Liver (tissue), 9 donors: ENCODE data around the gene PPID. TPM values are rescaled to one million over a fixed set of nuclear protein-coding genes. Genes with fewer than 3 reads are reported as not detected.

Experiments used
- DNase-seq: peaks from one replicate; pipeline ENCODE4 v3.0.0-alpha.2; 2017; ENCODE audit warnings: low spot score
- H3K27ac ChIP-seq, 2 donors: one replicate each; pipeline ENCODE4 v1.7.0; 2013; ENCODE audit warnings: inconsistent platforms in 2 of 2, low read length in 2 of 2, control low read depth in 1 of 2, low read depth in 1 of 2, mild to moderate bottlenecking in 1 of 2
- H3K27me3 ChIP-seq, 4 donors: one replicate each; pipeline versions ENCODE4 v1.6.1 to v1.7.0; 2013; ENCODE audit warnings: low read length in 3 of 4, inconsistent platforms in 1 of 4, mild to moderate bottlenecking in 1 of 4, moderate library complexity in 1 of 4; ENCODE audit not compliant: control insufficient read depth in 4 of 4, insufficient read depth in 4 of 4
- H3K36me3 ChIP-seq, 4 donors: one replicate each; pipeline versions ENCODE4 v1.6.1 to v1.7.0; 2013; ENCODE audit warnings: low read length in 3 of 4, mild to moderate bottlenecking in 3 of 4, low read depth in 1 of 4, moderate library complexity in 1 of 4; ENCODE audit not compliant: control insufficient read depth in 4 of 4, insufficient read depth in 3 of 4
- H3K4me1 ChIP-seq, 4 donors: one replicate each; pipeline versions ENCODE4 v1.6.1 to v1.7.0; 2013; ENCODE audit warnings: low read length in 3 of 4, mild to moderate bottlenecking in 3 of 4, moderate library complexity in 1 of 4; ENCODE audit not compliant: control insufficient read depth in 4 of 4, insufficient read depth in 4 of 4
- H3K4me3 ChIP-seq, 3 donors: one replicate each; pipeline versions ENCODE4 v1.6.1 to v1.7.0; 2013; ENCODE audit warnings: low read length in 3 of 3, control low read depth in 1 of 3, low read depth in 1 of 3, mild to moderate bottlenecking in 1 of 3
- H3K9ac ChIP-seq, 2 donors: one replicate each; pipeline ENCODE4 v1.7.0; 2013; ENCODE audit warnings: low read length in 2 of 2, mild to moderate bottlenecking in 2 of 2, moderate library complexity in 2 of 2, control low read depth in 1 of 2, low read depth in 1 of 2
- H3K9me3 ChIP-seq, 4 donors: one replicate each; pipeline versions ENCODE4 v1.6.1 to v1.7.0; 2013; ENCODE audit warnings: low read length in 3 of 4; ENCODE audit not compliant: control insufficient read depth in 4 of 4
- EGR1 ChIP-seq, 2 donors: IDR thresholded peaks; 2 replicates each; pipeline ENCODE4 v1.6.1; 2016 to 2018; ENCODE audit warnings: antibody characterized with exemption in 2 of 2, low read depth in 2 of 2
- FOXA1 ChIP-seq: IDR thresholded peaks from 2 replicates; pipeline ENCODE4 v1.6.1; 2016; ENCODE audit warnings: antibody characterized with exemption
- FOXA2 ChIP-seq: IDR thresholded peaks from 2 replicates; pipeline ENCODE4 v1.6.1; 2016; ENCODE audit warnings: antibody characterized with exemption
- GABPA ChIP-seq, 2 donors: IDR thresholded peaks in 1 of 2; conservative IDR thresholded peaks in 1 of 2; 2 replicates each; pipeline ENCODE4 v1.6.1; 2016; ENCODE audit warnings: antibody characterized with exemption in 2 of 2, mild to moderate bottlenecking in 1 of 2, moderate library complexity in 1 of 2
- HNF4A ChIP-seq, 2 donors: conservative IDR thresholded peaks; 2 replicates each; pipeline ENCODE4 v1.6.1; 2016; ENCODE audit warnings: antibody characterized with exemption in 2 of 2, mild to moderate bottlenecking in 2 of 2
- HNF4G ChIP-seq: IDR thresholded peaks from 2 replicates; pipeline ENCODE4 v1.6.1; 2016; ENCODE audit warnings: antibody characterized with exemption
- JUND ChIP-seq, 2 donors: IDR thresholded peaks; 2 replicates each; pipeline ENCODE4 v1.6.1; 2016; ENCODE audit warnings: antibody characterized with exemption in 2 of 2
- NR2F2 ChIP-seq: IDR thresholded peaks from 2 replicates; pipeline ENCODE4 v1.6.1; 2016; ENCODE audit warnings: antibody characterized with exemption
- RAD21 ChIP-seq, 2 donors: IDR thresholded peaks; 2 replicates each; pipeline ENCODE4 v1.6.1; 2016; ENCODE audit warnings: antibody characterized with exemption in 2 of 2, mild to moderate bottlenecking in 2 of 2
- RXRA ChIP-seq, 2 donors: IDR thresholded peaks; 2 replicates each; pipeline ENCODE4 v1.6.1; 2017 to 2018; ENCODE audit warnings: antibody characterized with exemption in 2 of 2, mild to moderate bottlenecking in 1 of 2
- SP1 ChIP-seq: IDR thresholded peaks from 2 replicates; pipeline ENCODE4 v1.6.1; 2018; ENCODE audit warnings: antibody characterized with exemption, mild to moderate bottlenecking
- TAF1 ChIP-seq: conservative IDR thresholded peaks from 2 replicates; pipeline ENCODE4 v1.6.1; 2016; ENCODE audit warnings: antibody characterized with exemption, mild to moderate bottlenecking
- YY1 ChIP-seq: IDR thresholded peaks from 2 replicates; pipeline ENCODE4 v1.6.1; 2016; ENCODE audit warnings: antibody characterized with exemption, mild to moderate bottlenecking
- WGBS: extraction: QIAGEN DNeasy Blood & Tissue Kit; methylation state at CpG from one replicate; pipeline ENCODE4 v1.1.7; 2013; 5-methylcytosine and 5-hydroxymethylcytosine counted together
- polyA plus RNA-seq, 2 donors: library from polyadenylated mRNA; stranded (reverse) in 1 of 2; unstranded in 1 of 2; fragments of 200-250 nt in 1 of 2; fragments of >200 nt in 1 of 2; fragmentation: Nextera tagmentation in 1 of 2; extraction: Ambion mirVana in 1 of 2; gene quantifications; one replicate each; pipeline versions ENCODE4 v1.2.1 to v1.2.3, GENCODE V29; 2013 to 2015
- total RNA-seq, 2 donors: library from RNA; depleted of rRNA; stranded (reverse); fragments of >200 nt; gene quantifications; one replicate each; pipeline ENCODE4 v1.2.3, GENCODE V29; 2014
- TF ChIP-seq, protein P1 (sequence below): IDR thresholded peaks from 2 replicates; pipeline ENCODE4 v1.6.1; 2016; ENCODE audit warnings: antibody characterized with exemption
- TF ChIP-seq, protein P2 (sequence below): IDR thresholded peaks from 2 replicates; pipeline ENCODE4 v1.6.1; 2016; ENCODE audit warnings: antibody characterized with exemption
- TF ChIP-seq, protein P3 (sequence below): IDR thresholded peaks from 2 replicates; pipeline ENCODE4 v1.6.1; 2016; ENCODE audit warnings: antibody characterized with exemption, mild to moderate bottlenecking
- TF ChIP-seq, protein P4 (sequence below): fragments of 150-350 bp; IDR thresholded peaks from 2 replicates; pipeline ENCODE4 v1.5.1; 2017; ENCODE audit warnings: improper control_type of control experiment, low read depth, low read length; ENCODE audit not compliant: missing input control
- TF ChIP-seq, protein P5 (sequence below): IDR thresholded peaks from 2 replicates; pipeline ENCODE4 v1.6.1; 2016; ENCODE audit warnings: antibody characterized with exemption
- donor health status: healthy.
- donor health status: healthy.
- donor health status: healthy.
- donor health status: healthy.
- donor health status: healthy.

Gene PPID
- total and polyA plus RNA-seq, 4 donors = 14.8 to 53.6 (median 15.9) TPM

DNA sequence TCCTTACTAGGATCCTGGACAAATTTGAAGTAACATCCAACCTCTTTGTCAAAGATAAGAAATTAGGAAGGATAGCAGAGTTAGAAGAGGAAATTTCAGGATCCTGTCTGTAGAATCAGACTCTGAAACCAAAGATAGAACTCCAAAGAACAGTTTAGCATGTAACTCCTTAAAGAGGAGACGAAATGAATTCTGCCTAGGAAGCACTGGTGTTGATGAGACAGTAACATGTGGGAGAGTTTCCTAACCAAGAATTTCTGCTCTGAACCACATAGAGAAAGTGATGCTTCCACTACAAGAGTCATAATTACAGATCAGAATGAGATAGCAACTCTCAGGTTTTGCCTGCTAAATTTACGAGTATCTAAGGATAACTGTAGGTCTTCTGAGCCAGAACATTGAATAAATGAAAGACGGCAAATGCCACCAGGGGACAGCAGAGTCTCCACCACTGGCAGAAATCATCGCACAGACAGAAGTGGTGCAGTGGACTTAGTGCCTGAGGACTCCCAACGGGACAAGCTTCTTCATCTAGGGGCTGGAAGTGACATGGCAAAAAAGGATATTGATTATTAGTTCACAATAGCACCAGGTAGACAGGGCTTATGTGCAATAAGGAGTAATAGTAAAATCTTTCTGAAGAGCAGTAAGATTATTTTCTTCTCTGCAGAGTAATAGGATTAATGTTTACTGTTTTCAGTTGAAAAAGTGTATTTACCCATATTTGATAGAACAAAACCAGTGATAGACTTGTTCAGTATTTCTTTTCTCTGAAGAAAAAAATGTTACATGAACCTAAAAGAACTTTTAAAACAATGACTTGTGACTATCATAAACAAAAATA is 6.7 kb upstream of the PPID start (continued):
- TF ChIP-seq EGR1 (IDR thresholded peaks at IDR 0.05; ENCODE audit: low read depth in 2 of 2) = no peak

DNA sequence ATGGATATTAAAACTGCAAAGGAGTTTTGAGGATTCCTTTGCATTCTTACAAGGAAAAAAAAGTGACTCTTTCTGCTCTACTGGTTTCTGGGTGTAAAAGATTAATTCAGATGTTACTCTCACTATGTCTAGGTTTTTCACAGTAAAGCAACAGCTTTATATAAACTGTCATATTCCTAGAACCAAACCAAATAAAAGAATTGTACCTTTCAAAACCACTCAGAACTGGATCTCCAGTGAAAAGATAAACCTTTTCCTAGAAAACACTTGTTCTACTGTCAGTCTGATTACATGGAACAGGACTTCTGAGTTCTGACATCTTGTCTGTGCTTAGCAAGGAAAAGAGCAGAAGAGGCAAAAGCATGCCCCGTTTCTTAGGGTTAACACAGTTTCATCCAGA is 5.0 kb upstream of the PPID start:
- no peak overlapping the region for H3K27ac ChIP-seq
- 77% methylated on average over 1 of the region's 1 CpG for WGBS
- TF ChIP-seq JUND (IDR thresholded peaks at IDR 0.05) = no peak
- TF ChIP-seq GABPA (IDR thresholded peaks at IDR 0.05 in 1 of 2, conservative IDR thresholded peaks at IDR 0.05 in 1 of 2) = no peak
- TF ChIP-seq HNF4G = no peak
- TF ChIP-seq FOXA1 = no peak
- TF ChIP-seq, protein P1, sequence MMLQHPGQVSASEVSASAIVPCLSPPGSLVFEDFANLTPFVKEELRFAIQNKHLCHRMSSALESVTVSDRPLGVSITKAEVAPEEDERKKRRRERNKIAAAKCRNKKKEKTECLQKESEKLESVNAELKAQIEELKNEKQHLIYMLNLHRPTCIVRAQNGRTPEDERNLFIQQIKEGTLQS = no peak
- TF ChIP-seq EGR1 (IDR thresholded peaks at IDR 0.05; ENCODE audit: low read depth in 2 of 2) = no peak
- no peak for TF ChIP-seq HNF4A (conservative IDR thresholded peaks at IDR 0.05)
- TF ChIP-seq, protein P2, sequence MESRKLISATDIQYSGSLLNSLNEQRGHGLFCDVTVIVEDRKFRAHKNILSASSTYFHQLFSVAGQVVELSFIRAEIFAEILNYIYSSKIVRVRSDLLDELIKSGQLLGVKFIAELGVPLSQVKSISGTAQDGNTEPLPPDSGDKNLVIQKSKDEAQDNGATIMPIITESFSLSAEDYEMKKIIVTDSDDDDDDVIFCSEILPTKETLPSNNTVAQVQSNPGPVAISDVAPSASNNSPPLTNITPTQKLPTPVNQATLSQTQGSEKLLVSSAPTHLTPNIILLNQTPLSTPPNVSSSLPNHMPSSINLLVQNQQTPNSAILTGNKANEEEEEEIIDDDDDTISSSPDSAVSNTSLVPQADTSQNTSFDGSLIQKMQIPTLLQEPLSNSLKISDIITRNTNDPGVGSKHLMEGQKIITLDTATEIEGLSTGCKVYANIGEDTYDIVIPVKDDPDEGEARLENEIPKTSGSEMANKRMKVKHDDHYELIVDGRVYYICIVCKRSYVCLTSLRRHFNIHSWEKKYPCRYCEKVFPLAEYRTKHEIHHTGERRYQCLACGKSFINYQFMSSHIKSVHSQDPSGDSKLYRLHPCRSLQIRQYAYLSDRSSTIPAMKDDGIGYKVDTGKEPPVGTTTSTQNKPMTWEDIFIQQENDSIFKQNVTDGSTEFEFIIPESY = no peak
- no peak for TF ChIP-seq YY1
- TF ChIP-seq FOXA2 = no peak
- TF ChIP-seq NR2F2 = no peak
- TF ChIP-seq RXRA (IDR thresholded peaks at IDR 0.05) = no peak
- TF ChIP-seq, protein P3, sequence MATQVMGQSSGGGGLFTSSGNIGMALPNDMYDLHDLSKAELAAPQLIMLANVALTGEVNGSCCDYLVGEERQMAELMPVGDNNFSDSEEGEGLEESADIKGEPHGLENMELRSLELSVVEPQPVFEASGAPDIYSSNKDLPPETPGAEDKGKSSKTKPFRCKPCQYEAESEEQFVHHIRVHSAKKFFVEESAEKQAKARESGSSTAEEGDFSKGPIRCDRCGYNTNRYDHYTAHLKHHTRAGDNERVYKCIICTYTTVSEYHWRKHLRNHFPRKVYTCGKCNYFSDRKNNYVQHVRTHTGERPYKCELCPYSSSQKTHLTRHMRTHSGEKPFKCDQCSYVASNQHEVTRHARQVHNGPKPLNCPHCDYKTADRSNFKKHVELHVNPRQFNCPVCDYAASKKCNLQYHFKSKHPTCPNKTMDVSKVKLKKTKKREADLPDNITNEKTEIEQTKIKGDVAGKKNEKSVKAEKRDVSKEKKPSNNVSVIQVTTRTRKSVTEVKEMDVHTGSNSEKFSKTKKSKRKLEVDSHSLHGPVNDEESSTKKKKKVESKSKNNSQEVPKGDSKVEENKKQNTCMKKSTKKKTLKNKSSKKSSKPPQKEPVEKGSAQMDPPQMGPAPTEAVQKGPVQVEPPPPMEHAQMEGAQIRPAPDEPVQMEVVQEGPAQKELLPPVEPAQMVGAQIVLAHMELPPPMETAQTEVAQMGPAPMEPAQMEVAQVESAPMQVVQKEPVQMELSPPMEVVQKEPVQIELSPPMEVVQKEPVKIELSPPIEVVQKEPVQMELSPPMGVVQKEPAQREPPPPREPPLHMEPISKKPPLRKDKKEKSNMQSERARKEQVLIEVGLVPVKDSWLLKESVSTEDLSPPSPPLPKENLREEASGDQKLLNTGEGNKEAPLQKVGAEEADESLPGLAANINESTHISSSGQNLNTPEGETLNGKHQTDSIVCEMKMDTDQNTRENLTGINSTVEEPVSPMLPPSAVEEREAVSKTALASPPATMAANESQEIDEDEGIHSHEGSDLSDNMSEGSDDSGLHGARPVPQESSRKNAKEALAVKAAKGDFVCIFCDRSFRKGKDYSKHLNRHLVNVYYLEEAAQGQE = no peak
- TF ChIP-seq, protein P4, sequence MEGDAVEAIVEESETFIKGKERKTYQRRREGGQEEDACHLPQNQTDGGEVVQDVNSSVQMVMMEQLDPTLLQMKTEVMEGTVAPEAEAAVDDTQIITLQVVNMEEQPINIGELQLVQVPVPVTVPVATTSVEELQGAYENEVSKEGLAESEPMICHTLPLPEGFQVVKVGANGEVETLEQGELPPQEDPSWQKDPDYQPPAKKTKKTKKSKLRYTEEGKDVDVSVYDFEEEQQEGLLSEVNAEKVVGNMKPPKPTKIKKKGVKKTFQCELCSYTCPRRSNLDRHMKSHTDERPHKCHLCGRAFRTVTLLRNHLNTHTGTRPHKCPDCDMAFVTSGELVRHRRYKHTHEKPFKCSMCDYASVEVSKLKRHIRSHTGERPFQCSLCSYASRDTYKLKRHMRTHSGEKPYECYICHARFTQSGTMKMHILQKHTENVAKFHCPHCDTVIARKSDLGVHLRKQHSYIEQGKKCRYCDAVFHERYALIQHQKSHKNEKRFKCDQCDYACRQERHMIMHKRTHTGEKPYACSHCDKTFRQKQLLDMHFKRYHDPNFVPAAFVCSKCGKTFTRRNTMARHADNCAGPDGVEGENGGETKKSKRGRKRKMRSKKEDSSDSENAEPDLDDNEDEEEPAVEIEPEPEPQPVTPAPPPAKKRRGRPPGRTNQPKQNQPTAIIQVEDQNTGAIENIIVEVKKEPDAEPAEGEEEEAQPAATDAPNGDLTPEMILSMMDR = no peak
- no peak for TF ChIP-seq SP1
- TF ChIP-seq RAD21 (IDR thresholded peaks at IDR 0.05) = no peak
- TF ChIP-seq TAF1 = no peak
- TF ChIP-seq, protein P5, sequence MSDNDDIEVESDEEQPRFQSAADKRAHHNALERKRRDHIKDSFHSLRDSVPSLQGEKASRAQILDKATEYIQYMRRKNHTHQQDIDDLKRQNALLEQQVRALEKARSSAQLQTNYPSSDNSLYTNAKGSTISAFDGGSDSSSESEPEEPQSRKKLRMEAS = no peak
- H3K9ac ChIP-seq = no peak overlapping the region
- peaks cover 0 to 3% (median 0%) of the 10 kb centered on the region in 4 donors for H3K4me1 ChIP-seq
- no peak for DNase-seq
- no peaks in the 10 kb centered on the region for H3K27me3 ChIP-seq
- H3K9me3 ChIP-seq = no peaks in the 10 kb centered on the region
- H3K36me3 ChIP-seq = no peaks in the 10 kb centered on the region
- no peak overlapping the region for H3K4me3 ChIP-seq
